Kidney epithelial cell (primary cell): ENCODE results near the gene MT1M. TPM values are rescaled to one million over a fixed set of nuclear protein-coding genes. Genes with fewer than 3 reads are reported as not detected.

Experiments
- DNase-seq: peaks from one replicate; pipeline ENCODE4 v3.0.0-alpha.2; 2010; ENCODE audit warnings: low read depth
- H3K27me3 ChIP-seq: 2 replicates; pipeline ENCODE4 v1.6.0; 2011; ENCODE audit warnings: low read length; ENCODE audit not compliant: control insufficient read depth, insufficient read depth
- H3K36me3 ChIP-seq: 2 replicates; pipeline ENCODE4 v1.5.1; 2011; ENCODE audit warnings: low read length; ENCODE audit not compliant: control insufficient read depth, insufficient read depth
- H3K4me3 ChIP-seq: 2 replicates; pipeline ENCODE4 v1.5.1; 2011; ENCODE audit warnings: low read depth, mild to moderate bottlenecking, control low read depth, low read length
- total RNA-seq: library from RNA; depleted of rRNA; stranded (reverse); fragments of >200 nt; gene quantifications from 2 replicates; pipeline ENCODE4 v1.2.3, GENCODE V29; 2015
- TF ChIP-seq, protein P1 (sequence below): IDR thresholded peaks from 2 replicates; pipeline ENCODE4 v1.5.1; 2011; ENCODE audit warnings: mild to moderate bottlenecking, moderate library complexity, low read length, control low read depth, inconsistent platforms; ENCODE audit not compliant: insufficient read depth, poor library complexity, severe bottlenecking

Gene MT1M
- total RNA-seq, 1 donor from 2014 or later = 1.9 TPM

DNA sequence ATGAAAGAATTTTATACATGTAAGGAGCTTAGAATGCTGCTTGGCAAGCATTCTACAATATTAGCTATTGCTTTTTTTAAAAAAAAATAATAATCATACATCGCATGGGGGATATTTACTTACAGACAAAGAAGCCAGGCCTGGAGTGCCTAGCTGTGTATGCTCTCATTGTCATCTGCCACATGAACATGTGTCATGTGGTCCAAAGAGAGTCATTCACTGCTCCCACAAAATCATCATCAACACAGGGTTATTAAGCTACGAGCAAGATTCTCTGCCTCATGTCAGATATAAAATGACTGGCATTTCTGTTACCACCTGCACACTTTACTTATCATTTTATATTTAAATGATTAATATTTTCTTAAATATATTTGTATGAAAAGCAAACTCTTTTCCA, 8.8 kb upstream of the MT1M start:
- TF ChIP-seq, protein P1, sequence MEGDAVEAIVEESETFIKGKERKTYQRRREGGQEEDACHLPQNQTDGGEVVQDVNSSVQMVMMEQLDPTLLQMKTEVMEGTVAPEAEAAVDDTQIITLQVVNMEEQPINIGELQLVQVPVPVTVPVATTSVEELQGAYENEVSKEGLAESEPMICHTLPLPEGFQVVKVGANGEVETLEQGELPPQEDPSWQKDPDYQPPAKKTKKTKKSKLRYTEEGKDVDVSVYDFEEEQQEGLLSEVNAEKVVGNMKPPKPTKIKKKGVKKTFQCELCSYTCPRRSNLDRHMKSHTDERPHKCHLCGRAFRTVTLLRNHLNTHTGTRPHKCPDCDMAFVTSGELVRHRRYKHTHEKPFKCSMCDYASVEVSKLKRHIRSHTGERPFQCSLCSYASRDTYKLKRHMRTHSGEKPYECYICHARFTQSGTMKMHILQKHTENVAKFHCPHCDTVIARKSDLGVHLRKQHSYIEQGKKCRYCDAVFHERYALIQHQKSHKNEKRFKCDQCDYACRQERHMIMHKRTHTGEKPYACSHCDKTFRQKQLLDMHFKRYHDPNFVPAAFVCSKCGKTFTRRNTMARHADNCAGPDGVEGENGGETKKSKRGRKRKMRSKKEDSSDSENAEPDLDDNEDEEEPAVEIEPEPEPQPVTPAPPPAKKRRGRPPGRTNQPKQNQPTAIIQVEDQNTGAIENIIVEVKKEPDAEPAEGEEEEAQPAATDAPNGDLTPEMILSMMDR = no peak
- no peak for DNase-seq

DNA sequence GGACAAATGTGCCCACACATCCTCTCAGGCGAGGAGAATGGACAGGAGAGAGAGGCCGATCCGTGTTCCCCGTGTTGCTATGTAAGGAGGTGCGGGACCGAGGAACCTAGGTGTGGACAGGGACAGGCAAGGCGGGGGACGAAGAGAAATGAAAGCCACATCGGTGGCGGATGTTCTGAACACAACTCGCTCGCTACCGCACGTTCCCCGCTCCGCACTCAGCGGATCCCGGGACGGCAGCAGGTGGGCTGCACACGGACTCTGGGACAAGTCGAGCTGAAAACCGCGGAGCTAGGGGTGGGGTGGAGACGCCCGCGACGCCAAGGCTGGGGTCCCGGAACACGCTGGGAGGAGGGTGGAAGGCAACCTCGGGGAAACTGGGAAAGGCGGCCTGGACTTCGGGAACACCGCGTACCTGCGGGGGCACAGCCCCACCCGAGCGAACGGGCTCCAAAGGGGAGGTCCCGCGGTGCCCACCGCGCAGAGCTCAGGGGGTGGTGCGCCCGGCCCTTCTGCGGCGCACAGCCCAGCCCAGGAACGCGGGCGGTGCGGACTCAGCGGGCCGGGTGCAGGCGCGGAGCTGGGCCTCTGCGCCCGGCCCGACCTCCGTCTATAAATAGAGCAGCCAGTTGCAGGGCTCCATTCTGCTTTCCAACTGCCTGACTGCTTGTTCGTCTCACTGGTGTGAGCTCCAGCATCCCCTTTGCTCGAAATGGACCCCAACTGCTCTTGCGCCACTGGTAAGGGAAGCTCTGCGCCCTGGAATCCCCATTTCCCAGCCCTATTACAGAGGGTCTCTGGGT, 7.1 kb upstream of the MT1M start, which contains the start of gene MT1E:
Gene MT1E, plus strand, starts transcription at position 642 of the 803 bp plus-strand sequence. Its CDS starts 71 bp downstream, at position 713.
- Histone ChIP-seq H3K36me3 (no peaks in the 10 kb centered on the region), H3K27me3 (no peaks in the 10 kb centered on the region), H3K4me3 (peak within 1 kb of the TSS; percentile 60)
- DNase-seq = no peak
- TF ChIP-seq, protein P1 = no peak

More for the DNA sequence above, 8.8 kb upstream of the MT1M start:
- H3K27me3 ChIP-seq = no peaks in the 10 kb centered on the region
- no peaks in the 10 kb centered on the region for H3K36me3 ChIP-seq
- H3K4me3 ChIP-seq = no peak overlapping the region

DNA sequence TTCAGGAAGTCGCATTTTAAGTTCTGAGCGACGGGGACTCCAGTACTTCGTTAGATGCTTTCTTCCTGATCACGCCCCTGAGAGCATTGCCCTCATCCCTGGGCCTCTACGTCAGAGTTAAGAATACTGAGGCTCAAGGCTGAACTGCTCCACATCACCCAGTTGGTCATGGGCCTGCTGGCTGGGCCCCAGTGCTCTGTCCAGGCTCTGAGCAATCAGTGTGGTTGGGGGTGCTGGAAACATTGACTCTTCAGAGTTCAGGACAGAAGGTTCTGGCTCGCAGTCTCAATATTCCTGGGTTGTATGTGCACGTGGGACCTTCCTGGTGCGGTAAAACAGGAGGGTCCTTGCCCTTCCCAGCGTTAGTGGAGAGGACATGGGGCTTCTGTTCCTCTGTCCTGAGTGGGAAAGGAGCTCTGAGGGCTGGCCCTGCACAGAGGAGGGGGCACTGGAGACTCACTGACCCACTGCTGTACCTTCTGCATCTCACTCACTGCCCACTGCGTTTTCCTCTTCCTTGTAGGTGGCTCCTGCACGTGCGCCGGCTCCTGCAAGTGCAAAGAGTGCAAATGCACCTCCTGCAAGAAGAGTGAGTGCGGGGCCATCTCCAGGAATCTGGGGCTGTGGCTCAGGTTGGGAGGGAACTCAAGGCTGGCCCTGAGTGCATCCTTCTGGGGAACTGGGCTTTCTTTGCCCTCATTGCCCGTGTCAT, 6.4 kb upstream of the MT1M start:
- TF ChIP-seq, protein P1 = no peak
- DNase-seq = no peak
- Histone ChIP-seq H3K4me3 (peak overlapping the region; percentile 60), H3K36me3 (no peaks in the 10 kb centered on the region), H3K27me3 (no peaks in the 10 kb centered on the region)

DNA sequence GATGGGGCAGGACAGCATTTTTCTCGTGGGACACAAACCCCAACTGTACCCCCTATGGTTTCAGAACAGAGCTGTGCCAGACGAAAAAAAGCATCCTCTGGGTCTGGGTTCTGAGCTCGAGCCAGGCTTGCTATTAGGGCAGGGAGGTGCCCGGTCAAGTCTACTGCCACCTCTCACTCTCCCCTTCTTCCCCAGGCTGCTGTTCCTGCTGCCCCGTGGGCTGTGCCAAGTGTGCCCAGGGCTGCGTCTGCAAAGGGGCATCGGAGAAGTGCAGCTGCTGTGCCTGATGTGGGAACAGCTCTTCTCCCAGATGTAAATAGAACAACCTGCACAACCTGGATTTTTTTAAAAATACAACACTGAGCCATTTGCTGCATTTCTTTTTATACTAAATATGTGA, 5.8 kb upstream of the MT1M start:
- Histone ChIP-seq H3K4me3 (peak overlapping the region; percentile 60), H3K27me3 (no peaks in the 10 kb centered on the region), H3K36me3 (no peaks in the 10 kb centered on the region)
- DNase-seq = no peak
- TF ChIP-seq, protein P1 = no peak

DNA sequence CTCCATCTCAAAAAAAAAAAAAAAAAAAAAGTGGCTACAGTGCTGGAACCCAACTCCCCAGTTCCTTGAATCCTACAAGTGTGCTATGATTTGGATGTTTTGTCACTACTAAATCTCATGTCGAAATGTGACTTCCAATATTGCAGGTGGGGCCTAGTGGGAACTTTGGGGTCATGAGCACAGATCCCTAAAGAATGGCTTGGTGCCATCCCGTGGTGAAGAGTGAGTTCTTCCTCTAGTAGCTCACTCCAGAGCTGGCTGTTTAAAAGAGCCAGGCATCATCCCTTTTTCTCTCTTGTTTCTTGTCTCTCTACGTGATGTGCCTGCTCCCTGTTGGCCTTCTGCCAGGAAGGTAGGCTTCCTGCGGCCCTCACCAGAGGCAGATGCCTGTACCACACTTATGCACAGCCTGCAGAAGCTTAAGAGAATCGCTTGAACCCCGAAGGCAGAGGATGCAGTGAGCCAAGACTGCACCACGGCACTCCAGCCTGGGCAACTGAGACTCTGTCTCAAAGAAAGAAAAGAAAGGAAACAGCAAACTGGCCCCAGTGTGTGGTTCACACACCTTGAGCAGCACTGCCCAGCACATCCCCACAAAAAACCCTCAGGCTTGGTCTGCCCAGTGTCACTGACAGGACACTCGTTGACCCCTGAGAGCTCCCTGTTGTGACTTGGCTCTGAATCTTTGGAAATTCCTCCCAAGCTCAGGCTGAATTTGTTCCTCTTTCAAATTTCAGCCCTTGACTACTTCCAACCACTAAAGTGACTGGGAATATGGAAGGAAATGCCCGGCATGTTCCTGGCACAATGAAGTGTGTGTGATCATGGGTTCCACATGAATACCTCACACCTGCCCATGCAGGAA, 3.7 kb upstream of the MT1M start:
- TF ChIP-seq, protein P1 = no peak
- no peak overlapping the region for H3K4me3 ChIP-seq
- H3K27me3 ChIP-seq = peaks cover 15% of the 10 kb centered on the region
- no peak for DNase-seq
- H3K36me3 ChIP-seq = no peaks in the 10 kb centered on the region
